ENCODE results near the gene CREB5.

CREB5 gene

DNA sequence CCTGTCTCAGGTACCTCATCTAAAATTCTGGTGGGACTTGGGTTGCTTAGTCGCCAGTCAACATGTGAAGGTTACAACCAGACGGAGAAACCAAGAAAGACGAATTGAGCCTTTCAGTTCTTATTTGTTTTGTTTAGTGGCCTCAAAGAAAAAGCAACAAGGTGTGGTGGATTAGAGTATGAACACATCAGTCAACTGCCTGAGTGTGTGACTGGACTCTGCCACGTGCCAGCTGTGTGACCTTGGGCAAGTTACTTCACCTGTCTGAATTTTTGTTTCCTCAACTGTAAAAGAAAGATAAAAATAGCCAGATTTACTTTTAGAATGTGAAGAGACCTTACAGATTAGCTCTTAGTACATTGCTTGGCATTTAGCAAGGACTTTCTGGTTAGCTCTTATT is 259.2 kb downstream of the CREB5 start:
- no peaks in the 10 kb centered on the region for H3K27me3 ChIP-seq (ENCODE audit: insufficient read depth, low read depth)
- TF ChIP-seq, protein P1, sequence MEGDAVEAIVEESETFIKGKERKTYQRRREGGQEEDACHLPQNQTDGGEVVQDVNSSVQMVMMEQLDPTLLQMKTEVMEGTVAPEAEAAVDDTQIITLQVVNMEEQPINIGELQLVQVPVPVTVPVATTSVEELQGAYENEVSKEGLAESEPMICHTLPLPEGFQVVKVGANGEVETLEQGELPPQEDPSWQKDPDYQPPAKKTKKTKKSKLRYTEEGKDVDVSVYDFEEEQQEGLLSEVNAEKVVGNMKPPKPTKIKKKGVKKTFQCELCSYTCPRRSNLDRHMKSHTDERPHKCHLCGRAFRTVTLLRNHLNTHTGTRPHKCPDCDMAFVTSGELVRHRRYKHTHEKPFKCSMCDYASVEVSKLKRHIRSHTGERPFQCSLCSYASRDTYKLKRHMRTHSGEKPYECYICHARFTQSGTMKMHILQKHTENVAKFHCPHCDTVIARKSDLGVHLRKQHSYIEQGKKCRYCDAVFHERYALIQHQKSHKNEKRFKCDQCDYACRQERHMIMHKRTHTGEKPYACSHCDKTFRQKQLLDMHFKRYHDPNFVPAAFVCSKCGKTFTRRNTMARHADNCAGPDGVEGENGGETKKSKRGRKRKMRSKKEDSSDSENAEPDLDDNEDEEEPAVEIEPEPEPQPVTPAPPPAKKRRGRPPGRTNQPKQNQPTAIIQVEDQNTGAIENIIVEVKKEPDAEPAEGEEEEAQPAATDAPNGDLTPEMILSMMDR (conservative IDR thresholded peaks at IDR 0.05; ENCODE audit: low read depth, low read length) = no peak
- H3K4me2 ChIP-seq = no peak overlapping the region
- no peaks in the 10 kb centered on the region for H3K36me3 ChIP-seq (ENCODE audit: insufficient read depth)
- no peaks in the 10 kb centered on the region for H4K20me1 ChIP-seq (ENCODE audit: insufficient read depth)
- no peak overlapping the region for H3K27ac ChIP-seq
- H3K9ac ChIP-seq = no peak overlapping the region
- H3K4me3 ChIP-seq (IDR thresholded peaks at IDR 0.05; ENCODE audit: insufficient read depth, low read depth, low read length) = no peak overlapping the region
- H2AFZ ChIP-seq (ENCODE audit: low read depth) = no peak overlapping the region
- H3K79me2 ChIP-seq (ENCODE audit: insufficient read depth, low read depth) = no peaks in the 10 kb centered on the region
- H3K4me1 ChIP-seq (ENCODE audit: low read depth, poor library complexity, severe bottlenecking) = no peaks in the 10 kb centered on the region

DNA sequence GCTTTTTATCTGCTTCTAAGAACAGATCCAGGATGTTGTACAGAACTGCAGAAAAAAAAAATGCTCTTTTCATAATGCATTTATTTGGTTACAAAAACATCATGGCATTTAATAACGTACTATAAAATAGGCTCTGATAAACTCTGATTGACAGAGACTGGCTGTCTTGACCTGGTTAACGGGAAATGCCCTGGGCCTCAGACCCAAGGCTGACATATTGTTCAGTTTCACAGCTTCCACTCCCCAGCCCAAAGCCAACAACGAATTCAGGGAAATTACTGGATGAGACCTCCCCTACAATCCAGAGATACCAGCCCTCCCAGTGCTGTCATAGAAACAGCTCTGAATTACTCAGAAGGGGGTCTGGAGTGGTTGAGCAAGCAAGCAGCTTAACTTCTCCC is 260.1 kb downstream of the CREB5 start:
- no peaks in the 10 kb centered on the region for H4K20me1 ChIP-seq (ENCODE audit: insufficient read depth)
- TF ChIP-seq, protein P1 (conservative IDR thresholded peaks at IDR 0.05; ENCODE audit: low read depth, low read length) = no peak

DNA sequence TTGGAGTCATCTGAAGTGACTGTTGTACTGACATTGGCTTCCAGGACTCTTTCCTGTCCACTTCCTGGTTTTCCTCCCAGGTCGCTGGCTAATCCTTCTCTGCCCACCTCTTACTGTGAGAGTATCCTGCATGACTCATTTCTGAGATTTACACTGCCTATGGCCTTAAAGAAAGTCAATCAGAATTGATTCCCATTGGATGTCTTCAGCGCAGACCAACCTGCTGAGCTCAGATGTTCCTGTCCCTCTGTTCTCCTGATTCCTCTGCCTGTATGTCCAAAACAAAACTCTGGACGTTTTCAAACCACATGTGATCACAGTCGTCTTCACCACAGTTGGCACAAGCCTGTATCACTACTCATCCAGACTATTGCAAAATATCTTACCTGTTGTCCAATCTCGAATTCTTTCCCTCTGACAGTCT is 262.1 kb downstream of the CREB5 start:
- no peak overlapping the region for H3K4me2 ChIP-seq
- no peak overlapping the region for H3K9ac ChIP-seq
- peaks cover 11% of the 10 kb centered on the region for H3K4me1 ChIP-seq (ENCODE audit: low read depth, poor library complexity, severe bottlenecking)
- TF ChIP-seq, protein P1 (conservative IDR thresholded peaks at IDR 0.05; ENCODE audit: low read depth, low read length) = no peak
- no peak overlapping the region for H3K4me3 ChIP-seq (IDR thresholded peaks at IDR 0.05; ENCODE audit: insufficient read depth, low read depth, low read length)
- no peaks in the 10 kb centered on the region for H3K27me3 ChIP-seq (ENCODE audit: insufficient read depth, low read depth)
- no peaks in the 10 kb centered on the region for H3K79me2 ChIP-seq (ENCODE audit: insufficient read depth, low read depth)
- no peak overlapping the region for H2AFZ ChIP-seq (ENCODE audit: low read depth)
- no peaks in the 10 kb centered on the region for H3K36me3 ChIP-seq (ENCODE audit: insufficient read depth)
- no peaks in the 10 kb centered on the region for H4K20me1 ChIP-seq (ENCODE audit: insufficient read depth)
- H3K27ac ChIP-seq = no peak overlapping the region

More for the DNA sequence above, 260.1 kb downstream of the CREB5 start:
- no peak overlapping the region for H3K4me3 ChIP-seq (IDR thresholded peaks at IDR 0.05; ENCODE audit: insufficient read depth, low read depth, low read length)
- no peak overlapping the region for H3K4me2 ChIP-seq
- H2AFZ ChIP-seq (ENCODE audit: low read depth) = no peak overlapping the region
- no peaks in the 10 kb centered on the region for H3K27me3 ChIP-seq (ENCODE audit: insufficient read depth, low read depth)
- H3K4me1 ChIP-seq (ENCODE audit: low read depth, poor library complexity, severe bottlenecking) = no peaks in the 10 kb centered on the region
- H3K36me3 ChIP-seq (ENCODE audit: insufficient read depth) = no peaks in the 10 kb centered on the region
- H3K9ac ChIP-seq = no peak overlapping the region
- H3K79me2 ChIP-seq (ENCODE audit: insufficient read depth, low read depth) = no peaks in the 10 kb centered on the region
- H3K27ac ChIP-seq = no peak overlapping the region

DNA sequence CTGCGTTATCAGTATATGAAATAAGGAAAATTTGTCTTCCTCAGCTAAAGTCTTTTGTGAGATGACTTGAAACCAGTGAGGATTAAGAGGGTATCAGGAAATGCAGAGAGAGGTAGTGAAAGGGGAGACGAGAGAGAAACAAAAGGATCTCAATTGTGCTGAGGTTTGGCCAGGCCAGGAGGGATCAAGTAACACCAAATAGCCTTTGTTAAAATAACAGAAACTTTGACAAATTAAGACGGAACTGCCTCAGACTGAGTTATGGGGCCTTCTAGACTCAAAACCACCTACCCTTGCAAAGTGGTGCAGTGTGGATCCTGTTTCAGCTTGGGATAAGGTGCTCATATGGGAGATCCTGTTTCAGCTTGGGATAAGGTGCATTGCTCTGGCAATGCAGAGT is 263.1 kb downstream of the CREB5 start:
- TF ChIP-seq, protein P1 (conservative IDR thresholded peaks at IDR 0.05; ENCODE audit: low read depth, low read length) = no peak
- H3K36me3 ChIP-seq (ENCODE audit: insufficient read depth) = no peaks in the 10 kb centered on the region
- no peak overlapping the region for H3K9ac ChIP-seq
- peaks cover 11% of the 10 kb centered on the region for H3K4me1 ChIP-seq (ENCODE audit: low read depth, poor library complexity, severe bottlenecking)
- H3K4me2 ChIP-seq = no peak overlapping the region
- H4K20me1 ChIP-seq (ENCODE audit: insufficient read depth) = no peaks in the 10 kb centered on the region
- no peak overlapping the region for H2AFZ ChIP-seq (ENCODE audit: low read depth)
- H3K4me3 ChIP-seq (IDR thresholded peaks at IDR 0.05; ENCODE audit: insufficient read depth, low read depth, low read length) = no peak overlapping the region
- H3K79me2 ChIP-seq (ENCODE audit: insufficient read depth, low read depth) = no peaks in the 10 kb centered on the region
- H3K27ac ChIP-seq = no peak overlapping the region
- no peaks in the 10 kb centered on the region for H3K27me3 ChIP-seq (ENCODE audit: insufficient read depth, low read depth)
